Kidney capillary endothelial cell (primary cell): Measurements from ENCODE around the gene NLRC5.
"Not testable (repeated sequence)": the region's sequence is repeated elsewhere in the genome, so short reads cannot be mapped to it uniquely, and the experiment has no call there.

Source experiments
- DNase-seq: peaks from one replicate; pipeline ENCODE4 v3.0.0-alpha.2; 2018; ENCODE audit warnings: low spot score

The NLRC5 gene

DNA sequence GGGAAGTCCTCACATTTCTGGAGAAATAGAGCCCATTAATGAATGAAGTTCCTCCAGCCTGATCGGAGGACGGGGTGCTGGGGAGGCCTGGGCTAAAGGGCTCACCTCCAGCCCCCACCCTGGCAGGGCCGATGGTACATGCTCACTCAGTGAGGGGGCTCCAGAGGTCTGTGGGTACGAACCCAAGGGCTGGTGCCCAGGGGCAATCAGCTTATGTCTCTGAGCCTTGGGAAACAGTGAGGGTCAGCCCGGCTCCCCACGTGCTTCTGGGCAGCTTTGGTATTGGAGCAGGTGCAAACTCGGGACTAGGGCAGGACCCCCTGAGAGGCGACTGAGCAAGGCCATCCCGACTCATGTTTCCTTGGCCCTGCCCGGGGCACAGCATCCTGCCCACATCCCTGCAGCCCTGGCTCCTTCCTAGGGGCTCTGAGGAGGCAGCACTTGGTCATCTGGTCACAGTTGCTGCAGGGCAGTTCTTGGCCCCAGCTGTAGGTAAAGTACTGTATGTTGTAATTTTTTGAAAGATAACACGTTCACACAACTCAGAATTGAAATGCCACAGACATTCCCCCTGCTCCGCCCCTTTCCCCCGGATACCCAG lies 28.6 kb upstream of the NLRC5 start:
- no peak for DNase-seq

DNA sequence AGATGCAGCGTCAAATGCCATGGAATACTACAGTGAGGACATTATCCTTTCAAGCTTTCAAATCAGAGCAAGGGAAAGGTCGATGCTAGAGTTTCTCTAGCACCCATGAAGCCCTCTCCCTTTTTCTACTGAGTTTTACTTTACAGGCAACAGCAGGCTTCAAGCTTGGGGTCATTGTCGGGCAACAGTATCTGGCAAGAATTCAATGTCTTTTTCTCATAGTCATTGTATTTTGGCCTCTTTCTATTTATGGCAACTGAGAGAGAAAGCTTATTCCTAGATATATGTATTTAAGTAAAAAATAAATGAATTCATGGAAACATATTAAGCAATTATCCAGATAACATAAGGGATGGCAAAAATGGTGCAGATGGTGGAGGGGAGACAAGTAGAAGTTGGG lies 28.0 kb upstream of the NLRC5 start:
- DNase-seq = peak; percentile 63

DNA sequence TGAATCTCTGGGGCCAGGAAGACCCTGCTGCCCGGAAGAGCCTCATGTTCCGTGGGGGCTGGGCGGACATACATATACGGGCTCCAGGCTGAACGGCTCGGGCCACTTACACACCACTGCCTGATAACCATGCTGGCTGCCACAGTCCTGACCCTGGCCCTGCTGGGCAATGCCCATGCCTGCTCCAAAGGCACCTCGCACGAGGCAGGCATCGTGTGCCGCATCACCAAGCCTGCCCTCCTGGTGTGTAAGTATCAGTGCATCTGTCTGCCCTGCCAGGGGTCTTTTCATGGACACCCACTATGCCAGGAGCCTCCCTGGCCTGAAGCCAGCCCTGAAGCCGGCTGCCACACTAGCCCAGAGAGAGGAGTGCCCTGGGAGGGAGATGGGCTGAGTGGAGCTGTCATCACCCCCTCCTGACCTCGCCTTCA lies 27.5 kb upstream of the NLRC5 start, which contains the start of gene CETP:
CETP (plus strand) TSS at position 100 of the 431 bp plus-strand sequence; CDS start at position 130, 30 bp downstream.
- DNase-seq = no peak

DNA sequence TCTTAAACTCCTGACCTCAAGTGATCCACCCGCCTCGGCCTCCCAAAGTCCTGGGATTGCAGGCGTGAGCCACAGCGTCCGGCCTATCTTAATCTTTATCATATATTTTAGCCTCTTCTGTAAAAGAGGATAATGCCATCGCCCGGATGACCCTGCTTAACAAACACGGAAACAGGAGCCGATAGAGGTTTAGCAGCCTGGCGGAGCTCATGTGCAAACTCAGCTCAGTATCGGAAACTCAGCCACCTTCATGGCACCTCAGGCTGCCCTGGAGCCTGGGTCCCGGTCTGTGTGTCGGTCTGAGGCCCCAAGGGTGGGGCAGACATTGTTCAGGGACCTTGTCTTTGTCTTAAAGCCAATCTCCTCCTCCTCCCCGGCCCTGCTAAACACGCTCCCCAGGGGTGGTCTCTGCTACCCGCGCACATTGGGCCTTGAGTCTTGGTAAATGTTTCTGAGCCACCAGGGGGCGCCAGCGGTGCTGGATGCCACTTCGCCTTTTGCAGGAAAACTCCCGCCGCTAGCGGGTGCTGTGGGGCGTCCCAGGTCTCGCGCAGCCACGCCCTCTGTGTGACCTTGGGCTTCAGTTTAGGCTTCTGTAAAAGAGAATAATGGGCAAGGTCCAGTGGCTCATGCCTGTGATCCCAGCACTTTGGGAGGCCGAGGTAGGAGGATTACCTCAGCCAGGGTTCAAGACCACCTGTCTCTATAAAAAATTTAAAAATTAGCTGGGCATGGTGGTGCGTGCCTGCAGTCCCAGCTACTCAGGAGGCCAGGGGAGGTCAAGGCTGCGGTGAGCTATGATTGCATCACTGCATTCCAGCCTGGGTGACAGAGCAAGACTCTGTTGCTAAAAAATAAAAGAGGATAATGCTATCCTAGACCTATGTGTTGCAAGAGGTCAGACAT lies 24.9 kb upstream of the NLRC5 start:
- DNase-seq = peak; percentile 79

DNA sequence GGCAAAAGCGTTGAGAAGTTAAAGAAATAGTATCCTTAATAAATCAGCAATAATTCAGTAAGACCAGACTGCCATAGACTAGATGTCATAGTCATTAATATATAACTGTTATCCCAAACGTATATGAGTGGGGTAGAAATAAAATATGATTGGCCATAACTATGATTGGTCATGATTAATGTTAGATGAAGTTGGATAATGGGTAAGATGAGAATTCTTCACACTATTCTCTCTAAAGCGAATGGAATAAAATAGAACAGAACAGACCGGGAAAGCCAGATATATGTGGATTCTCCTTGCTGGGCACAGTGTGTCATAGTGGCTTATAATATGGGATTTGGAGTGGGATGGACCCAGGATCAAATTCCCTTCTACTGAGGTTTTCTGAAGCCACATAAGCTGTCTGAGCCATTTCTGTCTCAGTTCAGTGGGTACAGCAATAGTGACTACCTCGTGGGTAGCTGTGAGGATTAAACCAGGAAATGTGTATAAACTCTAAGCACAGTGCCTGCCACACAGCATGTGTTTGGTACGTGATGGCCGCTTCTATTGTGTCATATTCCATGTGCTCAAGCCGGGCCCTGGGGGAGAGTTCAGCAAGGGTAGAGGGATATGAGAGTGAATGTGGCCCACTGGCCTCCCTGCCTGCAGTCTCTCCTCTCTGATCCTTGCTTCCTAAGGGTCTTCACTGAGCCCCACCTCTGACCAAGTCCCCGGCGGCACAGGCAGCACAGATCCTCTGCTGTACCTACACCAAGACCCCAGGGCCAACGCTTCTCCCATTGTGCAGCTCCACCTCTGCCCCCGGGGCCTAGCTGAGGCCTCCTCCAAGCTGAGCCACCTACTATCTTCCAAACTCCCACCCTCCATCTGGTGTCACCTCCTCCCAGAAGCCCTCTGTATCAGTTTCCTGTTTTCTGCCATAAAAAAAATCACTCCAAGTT lies 23.9 kb upstream of the NLRC5 start:
- DNase-seq = no peak

DNA sequence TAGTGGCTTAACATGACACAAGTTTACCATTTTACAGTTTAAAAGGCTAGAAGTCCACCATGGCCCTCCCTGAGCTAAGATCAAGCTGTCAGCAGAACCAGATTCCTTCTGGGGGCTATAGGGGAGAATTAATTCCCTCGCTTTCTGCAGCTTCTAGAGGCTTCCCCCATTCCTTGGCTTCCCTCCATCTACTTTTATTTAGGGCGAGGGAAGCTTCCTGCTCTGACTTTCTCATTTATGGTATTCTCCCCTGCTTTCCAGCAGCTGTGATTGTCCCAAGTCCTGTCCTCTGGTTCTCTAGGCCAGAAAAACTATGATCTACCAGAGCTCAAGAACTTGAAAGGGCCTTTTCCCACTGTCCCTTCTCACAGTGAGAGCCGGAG lies 23.3 kb upstream of the NLRC5 start:
- DNase-seq = no peak

DNA sequence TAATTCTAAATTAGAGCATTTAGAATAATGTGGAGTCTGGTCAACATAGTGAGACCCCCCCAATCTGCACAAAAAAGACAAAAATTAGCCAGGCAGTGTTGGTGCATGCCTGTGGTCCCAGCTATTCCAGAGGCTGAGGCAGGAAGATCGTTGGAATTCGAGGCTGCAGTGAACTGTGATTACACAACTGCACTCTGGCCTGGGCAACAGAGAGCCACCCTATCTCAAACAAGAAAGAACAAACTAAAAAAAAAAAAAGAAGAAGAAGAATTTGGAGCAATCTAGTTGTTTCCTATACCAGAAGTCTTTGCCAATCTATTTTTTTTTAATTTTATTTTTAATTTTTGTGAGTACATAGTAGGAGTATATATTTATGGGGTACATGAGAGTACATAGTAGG lies 21.6 kb upstream of the NLRC5 start:
- no peak for DNase-seq

DNA sequence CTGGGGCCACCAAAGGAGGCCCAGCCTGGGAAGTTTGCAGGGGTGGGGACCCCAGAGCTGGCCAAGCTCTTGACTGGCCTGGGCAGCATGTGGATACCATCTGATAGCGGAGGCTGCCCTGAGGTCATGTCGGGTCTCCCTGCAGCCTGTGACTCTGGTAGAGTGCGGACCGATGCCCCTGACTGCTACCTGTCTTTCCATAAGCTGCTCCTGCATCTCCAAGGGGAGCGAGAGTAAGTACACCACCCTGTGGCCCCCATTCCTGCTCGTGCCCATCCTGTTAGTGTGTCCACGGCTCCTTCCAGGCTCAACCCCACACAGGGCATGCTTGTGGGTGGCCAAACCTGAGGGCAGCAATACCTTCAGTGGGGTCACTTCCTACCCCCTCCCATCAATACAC lies 19.6 kb upstream of the NLRC5 start:
- no peak for DNase-seq

DNA sequence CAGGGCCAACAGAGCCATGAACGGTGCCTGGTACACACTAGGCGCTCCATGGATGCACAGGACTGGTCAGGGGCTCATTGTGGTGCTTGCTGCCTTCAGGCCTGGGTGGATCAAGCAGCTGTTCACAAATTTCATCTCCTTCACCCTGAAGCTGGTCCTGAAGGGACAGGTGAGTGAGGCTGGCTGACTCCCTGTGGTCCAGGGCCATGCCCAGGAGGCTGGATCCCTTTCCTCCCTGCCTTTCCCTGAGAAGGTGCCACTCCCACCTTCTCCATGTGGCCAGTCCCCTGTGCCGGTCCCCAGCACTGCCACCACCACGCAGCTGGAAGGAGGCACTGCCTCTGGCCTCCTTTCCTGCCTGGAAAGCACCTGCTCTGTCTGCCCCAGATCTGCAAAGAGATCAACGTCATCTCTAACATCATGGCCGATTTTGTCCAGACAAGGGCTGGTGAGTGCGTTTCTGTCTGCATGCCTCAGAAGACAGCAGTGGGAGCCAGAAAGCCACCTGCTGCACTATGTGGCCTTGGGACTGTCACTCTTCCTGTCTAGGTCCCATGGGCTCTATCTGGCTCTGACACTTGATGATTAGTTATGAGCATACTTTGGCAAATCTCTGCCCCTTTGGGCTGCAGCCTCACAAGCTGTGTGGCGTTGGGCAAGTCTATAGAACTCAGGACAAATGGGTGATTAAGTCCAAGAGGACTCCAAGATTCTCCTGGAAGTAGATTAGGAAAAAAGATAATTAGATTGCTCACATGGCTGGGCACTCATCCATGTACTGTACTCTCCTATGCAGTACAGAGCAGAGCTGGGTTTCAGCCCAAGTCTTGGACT lies 18.2 kb upstream of the NLRC5 start:
- no peak for DNase-seq

DNA sequence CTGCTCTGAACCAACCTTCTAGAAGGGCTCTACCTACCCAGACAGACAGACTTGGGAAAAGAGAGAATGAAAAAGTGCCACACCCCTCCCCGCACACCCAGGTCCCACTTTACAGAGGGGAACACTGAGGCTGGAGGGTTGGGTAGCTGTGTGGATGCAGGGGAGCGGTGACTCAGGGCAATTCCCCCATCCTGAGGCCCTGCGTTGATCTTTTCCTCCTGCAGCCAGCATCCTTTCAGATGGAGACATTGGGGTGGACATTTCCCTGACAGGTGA lies 17.7 kb upstream of the NLRC5 start:
- DNase-seq = no peak

DNA sequence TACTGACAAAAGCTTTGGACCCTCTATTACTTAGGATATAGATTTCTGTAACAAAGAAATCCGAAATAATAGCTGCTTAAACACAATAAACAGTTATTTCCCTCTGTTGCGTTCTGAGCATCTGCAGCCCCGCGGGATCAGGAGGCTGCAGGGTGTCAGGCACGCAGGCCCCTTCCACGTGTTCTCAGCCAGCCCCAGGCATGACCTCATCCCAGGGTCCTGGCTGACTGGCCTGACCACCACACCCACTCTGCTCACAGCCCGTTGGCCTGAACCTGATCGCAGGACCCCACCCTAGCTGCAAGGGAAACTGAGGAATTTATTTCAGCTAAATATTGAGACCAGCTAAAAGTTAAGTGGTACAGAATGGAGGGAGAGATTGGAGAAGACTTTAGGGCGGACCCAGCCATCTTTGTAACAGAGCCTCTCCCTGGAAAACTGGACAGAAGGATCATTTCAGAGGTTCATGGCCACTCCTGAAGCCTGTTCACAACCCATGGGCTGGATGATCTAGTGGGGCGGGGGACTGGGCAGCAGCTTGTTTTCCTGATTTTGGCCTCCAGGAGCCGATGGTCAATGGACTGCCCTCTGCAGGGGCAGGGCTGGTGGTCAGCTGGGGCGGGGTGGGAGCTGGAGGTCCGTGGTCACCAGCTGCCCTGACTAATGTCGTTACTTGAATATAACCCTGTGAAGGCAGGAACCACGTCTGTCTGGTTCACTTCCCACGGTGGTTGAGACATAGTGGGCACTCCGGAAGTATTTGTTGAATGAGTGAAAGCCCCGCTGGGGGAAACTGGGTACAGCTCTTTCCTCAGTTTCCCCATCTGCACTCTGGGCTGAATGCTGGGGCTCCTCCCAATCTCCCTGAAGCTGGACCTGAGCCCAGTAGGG lies 16.7 kb upstream of the NLRC5 start:
- no peak for DNase-seq

DNA sequence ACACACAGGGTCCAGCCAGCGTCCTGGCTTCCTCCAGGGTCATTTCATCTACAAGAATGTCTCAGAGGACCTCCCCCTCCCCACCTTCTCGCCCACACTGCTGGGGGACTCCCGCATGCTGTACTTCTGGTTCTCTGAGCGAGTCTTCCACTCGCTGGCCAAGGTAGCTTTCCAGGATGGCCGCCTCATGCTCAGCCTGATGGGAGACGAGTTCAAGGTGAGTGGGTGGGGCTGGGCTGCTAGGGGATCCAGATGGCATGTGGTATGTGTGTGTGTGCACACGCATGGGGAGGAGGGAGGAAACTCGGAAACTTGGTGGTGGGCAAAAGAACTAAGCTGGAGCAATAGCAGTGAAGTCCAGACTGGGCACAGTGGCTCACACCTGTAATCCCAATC lies 16.1 kb upstream of the NLRC5 start:
- no peak for DNase-seq

DNA sequence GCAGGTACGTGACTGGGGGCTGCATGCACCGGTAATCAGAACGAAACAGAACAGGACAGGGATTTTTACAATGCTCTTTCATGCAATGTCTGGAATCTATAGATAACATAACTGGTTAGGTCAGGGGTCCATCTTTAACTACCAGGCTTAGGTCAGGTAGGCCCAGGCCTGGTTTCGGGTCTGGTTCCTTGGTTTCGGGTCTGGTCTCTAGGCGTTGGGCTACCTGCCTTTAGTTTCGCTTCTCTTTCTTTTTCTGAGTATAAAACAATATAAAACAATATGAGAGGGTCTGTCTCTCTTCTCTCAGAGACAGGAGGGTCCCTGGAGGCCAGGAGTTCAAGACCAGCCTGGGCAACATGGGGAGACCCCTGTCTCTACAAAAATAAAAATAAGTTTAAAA lies 15.5 kb upstream of the NLRC5 start:
- DNase-seq = not testable (repeated sequence)

DNA sequence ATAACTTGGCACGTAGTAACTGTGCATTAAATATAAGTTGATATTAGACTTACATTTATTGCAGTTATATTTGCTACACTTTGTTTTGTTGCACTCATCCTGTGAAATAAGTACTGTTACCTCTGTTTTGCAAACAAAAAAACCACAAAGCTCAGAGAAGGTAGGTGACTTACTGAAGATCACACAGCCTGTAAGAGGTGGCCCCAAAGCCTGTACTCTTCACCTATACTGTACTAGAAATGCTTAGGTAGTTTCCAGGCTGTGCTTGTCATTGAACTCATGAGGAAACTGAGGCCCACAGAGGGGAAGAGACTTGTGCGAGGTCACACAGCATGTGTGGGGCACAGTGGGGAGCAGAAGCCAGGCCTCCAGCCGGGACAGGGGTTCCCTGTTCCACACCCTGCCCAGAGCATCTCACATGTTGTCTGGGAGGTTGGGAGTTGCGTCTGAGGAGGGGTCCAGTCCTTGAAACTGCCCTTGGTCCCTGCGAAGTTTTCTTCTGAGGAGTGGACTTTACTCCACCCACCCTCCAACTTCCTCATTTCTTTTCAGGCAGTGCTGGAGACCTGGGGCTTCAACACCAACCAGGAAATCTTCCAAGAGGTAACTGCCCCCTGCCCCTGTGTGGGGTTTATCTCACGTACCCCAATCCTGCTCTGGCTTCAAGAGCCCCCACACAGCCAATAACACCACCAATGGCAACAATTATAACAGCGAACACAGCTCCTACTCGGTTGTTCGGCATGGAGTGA lies 14.6 kb upstream of the NLRC5 start:
- DNase-seq = no peak

DNA sequence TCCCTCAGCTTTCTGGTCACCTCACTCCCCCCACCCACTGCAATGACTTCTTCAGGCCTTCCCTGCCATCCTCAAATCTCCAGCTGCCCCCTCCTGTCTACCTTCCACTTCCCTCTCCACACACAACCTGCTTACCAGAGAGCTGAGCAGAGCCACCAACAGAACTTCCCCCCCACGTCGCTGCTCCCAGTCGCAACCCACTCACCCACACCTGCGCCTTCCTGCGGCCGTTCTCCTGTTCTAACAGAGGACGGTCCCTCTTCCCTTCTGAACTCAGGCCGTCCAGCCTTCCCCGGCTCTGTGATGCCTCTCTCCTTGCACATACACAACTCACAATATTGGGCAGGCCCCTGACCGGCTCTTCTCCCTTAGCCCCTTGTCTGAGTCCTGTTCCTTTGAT lies 13.6 kb upstream of the NLRC5 start:
- no peak for DNase-seq

DNA sequence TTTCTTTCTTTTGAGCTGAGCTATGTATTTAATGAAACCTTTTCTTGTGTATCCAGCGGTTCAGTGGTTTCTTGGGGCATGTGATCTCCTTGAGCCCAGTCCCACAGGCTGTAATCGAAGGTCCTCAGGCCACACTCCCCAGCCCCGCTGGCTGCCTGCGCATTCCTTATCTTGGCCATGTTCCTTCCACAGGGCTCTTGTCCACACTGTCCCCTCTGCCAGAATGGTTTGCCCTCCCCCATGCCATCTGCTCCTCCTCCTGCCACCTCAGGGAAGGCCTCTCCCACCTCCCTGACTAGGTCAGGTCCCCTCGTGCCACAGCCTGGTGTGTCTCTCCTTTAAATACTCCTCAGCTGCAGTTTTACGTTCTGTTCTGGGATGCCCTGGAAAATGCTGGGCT lies 12.1 kb upstream of the NLRC5 start:
- DNase-seq = no peak

DNA sequence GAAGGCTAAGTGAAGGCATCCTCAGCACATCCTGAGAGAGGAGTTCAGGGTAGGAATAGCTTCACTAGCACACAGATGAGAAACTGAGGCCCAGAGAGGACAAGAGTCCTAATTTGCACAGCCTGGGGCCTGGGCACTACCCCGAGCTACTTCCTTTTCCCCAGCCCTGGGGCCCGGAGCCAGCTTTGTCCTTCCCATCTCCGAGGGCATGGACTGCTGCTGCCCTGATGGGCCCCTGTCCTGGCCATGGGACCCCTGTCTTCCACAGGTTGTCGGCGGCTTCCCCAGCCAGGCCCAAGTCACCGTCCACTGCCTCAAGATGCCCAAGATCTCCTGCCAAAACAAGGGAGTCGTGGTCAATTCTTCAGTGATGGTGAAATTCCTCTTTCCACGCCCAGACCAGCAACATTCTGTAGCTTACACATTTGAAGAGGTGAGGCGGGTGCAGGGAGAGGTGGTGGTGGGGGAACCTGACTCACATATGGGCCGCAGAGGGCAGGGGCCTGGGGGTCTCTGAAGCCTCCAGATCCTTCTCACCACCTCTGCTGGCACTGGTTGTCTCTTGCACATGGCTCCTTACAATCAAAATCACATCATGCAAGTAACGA lies 11.4 kb upstream of the NLRC5 start:
- DNase-seq = no peak

DNA sequence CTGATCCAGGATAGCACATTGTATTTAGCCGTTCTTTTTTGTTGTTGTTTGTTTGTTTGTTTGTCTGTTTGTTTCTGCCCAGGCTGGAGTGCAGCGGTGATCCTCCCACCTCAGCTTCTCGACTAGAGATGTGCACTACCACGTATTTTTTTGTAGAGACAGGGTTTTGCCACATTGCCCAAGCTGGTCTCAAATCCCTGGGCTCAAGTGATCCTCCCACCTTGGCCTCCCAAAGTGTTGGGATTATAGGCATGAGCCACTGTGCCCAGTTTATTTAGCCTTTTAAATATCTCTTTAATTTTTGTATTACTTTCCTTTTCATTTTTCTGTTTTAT lies 9.2 kb upstream of the NLRC5 start:
- no peak for DNase-seq

DNA sequence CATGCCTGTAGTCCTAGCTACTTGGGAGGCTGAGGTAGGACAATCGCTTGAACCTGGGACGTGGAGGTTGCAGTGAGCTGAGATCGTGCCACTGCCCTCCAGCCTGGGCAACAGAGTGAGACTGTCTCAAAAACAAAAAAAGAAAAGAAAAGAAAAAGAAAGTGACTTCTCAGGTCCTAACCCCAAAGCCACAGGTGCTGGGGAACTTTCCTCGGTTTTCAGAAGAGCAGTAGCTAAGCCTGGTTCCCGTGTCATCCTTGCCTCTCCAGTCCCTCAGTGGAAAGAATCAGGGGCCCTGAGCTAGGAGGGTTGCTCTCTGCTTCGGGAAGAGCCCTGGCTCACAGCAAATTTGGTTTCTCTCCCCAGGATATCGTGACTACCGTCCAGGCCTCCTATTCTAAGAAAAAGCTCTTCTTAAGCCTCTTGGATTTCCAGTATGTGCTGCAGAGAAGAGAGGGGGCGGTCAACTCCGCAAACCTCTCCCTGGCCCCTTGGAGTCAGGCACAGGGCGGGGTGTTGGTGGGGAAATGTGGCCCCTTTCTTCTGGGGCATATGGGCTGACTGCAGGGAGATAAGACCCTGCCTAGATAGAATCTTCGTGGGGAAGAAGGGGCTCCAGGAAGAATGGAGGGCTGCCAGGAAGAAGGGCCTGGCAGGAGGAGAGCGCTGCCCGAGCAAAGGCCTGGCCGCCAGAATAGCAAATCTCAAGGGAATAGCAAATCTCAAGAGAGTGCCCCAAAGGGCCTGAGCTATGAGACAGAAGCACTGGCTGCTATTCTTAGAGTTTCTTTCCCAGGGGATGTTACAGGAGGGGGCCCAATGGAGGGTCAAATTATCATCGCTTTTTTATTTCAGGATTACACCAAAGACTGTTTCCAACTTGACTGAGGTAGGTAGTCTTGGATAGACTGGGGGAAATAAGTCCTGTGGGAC lies 8.3 kb upstream of the NLRC5 start:
- no peak for DNase-seq
